Upper lobe of left lung (tissue), 4 donors: ENCODE results near the gene C3orf80.

Experiments used
- POLR2A ChIP-seq, 4 donors: fragments of 450-650 bp; IDR thresholded peaks; one replicate each; pipeline ENCODE4 v1.5.1; 2016 to 2017; ENCODE audit warnings: antibody characterized with exemption in 4 of 4, mild to moderate bottlenecking in 2 of 4
- POLR2AphosphoS5 ChIP-seq, 2 donors: sonication (generic); formaldehyde crosslinking; IDR thresholded peaks; one replicate each; pipeline ENCODE4 v1.5.1; 2017; ENCODE audit warnings: antibody characterized with exemption in 2 of 2
- TF ChIP-seq, protein P1 (sequence below), 6 experiments: fragments of 450-650 bp in 4 of 6; fragments of 200-600 bp in 2 of 6; sonication (generic) in 2 of 6; IDR thresholded peaks; one replicate each; pipeline ENCODE4 v1.5.1; 2016 to 2019; ENCODE audit warnings: antibody characterized with exemption in 6 of 6

DNA sequence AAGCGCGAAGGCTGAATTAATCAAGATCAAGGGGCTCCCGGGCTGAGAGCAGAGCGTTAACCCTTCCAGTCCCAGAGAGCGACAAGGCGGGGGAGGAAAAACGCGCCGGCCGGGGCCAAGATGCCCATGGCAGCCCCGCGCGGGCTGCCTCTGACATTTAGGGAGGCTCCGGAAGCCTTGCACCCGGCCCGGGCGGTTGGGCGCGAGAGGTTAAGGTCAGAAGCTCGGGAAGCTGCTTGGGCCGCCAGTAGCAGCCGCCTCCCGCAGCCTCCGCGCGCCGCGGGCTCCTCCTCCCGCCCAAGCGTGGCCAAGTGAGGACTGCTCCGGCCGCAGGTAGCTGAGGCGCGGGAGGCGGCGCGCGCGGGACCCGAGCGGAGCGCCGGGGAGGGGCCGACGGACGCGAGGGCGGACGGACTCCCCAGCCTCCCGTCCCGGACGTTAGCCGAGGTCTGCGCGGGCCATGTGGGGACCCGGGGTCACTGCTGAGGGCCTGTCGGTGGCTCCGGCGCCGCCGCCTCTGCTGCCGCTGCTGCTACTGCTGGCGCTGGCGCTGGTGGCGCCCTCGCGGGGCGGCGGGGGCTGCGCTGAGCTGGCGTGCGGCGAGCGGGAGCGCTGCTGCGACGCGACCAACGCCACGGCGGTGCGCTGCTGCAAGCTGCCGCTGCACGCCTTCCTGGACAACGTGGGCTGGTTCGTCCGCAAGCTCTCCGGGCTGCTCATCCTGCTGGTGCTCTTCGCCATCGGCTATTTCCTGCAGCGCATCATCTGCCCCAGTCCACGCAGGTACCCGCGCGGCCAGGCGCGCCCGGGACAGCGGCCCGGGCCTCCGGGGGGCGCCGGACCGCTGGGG, at the start of gene C3orf80:
- TF ChIP-seq, protein P1, sequence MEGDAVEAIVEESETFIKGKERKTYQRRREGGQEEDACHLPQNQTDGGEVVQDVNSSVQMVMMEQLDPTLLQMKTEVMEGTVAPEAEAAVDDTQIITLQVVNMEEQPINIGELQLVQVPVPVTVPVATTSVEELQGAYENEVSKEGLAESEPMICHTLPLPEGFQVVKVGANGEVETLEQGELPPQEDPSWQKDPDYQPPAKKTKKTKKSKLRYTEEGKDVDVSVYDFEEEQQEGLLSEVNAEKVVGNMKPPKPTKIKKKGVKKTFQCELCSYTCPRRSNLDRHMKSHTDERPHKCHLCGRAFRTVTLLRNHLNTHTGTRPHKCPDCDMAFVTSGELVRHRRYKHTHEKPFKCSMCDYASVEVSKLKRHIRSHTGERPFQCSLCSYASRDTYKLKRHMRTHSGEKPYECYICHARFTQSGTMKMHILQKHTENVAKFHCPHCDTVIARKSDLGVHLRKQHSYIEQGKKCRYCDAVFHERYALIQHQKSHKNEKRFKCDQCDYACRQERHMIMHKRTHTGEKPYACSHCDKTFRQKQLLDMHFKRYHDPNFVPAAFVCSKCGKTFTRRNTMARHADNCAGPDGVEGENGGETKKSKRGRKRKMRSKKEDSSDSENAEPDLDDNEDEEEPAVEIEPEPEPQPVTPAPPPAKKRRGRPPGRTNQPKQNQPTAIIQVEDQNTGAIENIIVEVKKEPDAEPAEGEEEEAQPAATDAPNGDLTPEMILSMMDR (IDR thresholded peaks at IDR 0.05) = peak in 4 of 6 experiments; percentile 30 to 65 (median 32)
- TF ChIP-seq POLR2AphosphoS5 (IDR thresholded peaks at IDR 0.05) (no peak), POLR2A (IDR thresholded peaks at IDR 0.05) (peak in 1 of 4 donors; percentile 14)
